ENCODE measurements around the gene CACNG6.

The CACNG6 gene

GRCh38 chr19:53971673-53972072 is 19.8 kb upstream of the CACNG6 start:
- FAIRE-seq, result no peak

DNA sequence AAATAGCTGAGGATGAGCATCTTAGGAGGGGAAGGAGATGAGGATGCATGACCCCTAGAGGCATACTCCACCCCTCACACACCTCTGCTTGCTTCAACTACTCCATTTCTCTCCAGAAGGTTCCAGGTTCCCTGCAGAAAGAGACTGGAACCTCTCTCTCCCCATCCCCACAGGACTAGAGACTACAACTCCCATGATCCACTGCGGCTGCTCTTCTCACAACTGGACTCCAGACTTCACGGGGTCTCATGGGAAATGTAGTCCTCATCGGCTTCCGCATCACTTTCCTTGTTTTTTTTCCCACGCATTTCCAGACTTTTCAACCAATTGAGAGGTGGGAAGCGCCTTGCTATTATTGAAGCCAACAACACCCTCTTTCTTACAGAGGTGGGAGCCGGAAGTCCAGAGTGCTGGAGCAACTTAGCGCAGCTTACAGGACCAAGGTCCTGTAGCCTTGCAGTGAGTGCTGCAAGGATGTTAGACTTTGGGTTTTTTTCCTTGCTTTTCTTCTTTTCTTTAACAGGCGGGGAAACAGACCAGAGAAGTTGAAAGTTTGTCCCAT is 13.9 kb upstream of the CACNG6 start:
- peak; percentile 92 for FAIRE-seq

DNA sequence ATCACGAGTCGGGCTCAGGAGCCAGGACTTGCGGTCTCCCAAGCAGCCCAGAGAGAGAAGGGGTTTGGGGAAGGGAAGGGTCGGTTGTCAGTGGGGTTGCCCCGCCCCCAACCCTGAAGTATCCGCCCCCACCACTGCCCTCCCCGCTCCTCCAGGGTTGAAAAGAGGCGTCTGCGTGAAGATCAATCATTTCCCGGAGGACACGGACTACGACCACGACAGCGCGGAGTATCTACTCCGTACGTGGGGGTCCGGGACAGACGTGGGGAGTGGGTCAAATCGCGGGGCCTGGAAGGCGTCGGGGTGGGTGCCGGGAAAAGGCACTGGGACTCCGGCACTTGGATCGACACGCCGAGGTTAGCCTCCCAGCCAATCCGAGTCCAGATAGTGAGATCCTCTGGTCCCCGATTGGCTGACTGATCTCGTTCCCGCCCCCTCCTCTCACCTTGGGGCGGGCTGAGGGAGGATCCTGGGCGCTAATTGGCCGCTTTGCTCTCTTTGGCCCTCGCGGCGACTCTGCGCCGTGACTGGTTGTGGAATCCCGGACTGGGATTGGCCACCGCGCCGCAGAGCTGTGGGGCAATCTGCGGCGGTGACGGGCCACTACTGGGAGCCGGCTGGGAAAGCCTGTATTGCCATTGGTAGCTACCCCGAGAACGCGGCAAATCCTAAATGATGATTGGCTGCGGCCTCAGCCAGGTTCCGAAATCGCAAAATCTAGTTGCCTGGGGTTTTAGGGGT is 13.3 kb upstream of the CACNG6 start:
- peak; percentile 96 for FAIRE-seq

DNA sequence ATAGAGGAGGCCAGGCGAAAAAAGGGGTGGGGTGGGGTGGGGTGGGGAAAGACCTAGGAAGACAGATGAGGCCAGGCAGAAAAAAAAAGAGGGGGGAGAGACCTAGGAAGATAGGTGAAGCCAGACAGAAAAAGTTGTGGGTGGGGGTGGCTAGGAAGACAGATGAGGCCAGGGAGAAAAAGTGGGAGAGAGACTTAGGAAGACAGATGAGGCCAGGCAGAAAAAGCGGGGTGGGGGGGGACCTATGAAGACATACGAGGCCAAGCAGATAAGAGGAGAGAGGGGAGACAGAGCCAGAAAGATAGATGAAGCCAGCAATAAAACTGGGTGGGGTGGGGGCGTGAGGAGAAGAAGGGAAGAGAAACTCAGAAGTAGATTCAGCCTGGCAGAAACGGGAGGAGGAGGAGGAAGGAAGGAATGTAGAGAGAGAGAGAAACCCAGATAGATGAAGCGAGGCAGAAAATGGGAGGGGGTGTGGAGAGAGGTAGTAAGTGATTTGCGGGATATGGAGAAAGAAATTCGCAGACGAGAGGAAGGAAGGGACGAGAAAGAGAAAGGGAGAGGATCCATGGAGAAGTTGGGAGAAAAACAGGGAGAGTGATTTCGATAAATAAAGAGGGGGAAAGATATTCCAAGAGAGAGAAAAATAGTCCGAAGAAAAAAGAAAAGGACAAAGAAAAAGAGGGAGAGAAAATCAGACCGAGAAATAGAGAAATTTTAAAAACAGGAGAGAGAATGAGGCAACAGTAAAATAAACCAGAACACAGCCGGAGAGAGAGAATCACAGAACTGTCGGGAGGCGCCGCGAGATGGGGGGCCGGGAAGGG is 12.2 kb upstream of the CACNG6 start:
- FAIRE-seq, result no peak

DNA sequence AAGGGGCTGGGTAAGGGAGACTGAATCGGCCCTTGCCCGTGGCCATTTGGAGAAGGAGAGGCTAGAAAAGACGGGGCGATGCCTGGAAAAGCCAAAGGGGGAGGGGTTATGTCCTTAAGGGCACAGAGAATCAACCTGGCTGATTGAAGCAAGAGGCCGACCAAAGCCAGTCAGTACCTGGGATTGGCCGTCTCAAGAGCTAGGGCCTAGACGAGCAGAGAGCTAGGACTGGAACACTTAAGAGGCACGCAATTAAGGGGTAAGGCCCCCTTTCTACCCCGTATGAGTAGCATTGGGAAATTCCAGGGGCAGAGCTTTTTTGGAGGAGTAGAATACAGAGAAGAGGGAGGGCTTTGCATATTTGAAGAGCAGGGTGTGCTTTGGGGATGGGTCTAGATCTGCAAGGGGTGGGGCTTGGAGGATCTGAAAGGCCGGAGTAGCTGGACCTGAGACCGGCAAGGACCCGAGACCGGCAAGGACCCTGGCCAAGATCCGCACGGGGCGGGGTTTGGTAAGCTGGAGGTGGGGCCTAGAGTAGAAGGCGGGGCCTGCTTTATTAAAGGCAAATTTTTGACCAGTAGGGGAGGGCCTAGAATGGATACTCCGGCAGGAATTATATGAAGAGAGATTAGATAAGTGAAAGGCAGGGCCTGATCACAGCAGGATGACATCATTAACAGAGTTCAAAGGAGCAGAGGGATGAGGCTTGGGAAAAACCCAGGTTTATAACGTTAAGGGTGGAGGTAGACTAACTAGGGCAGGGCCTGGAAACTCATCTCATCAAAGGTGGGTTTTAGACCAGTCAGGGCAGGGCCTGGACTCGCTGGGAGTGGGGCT is 10.7 kb upstream of the CACNG6 start:
- FAIRE-seq, result no peak

DNA sequence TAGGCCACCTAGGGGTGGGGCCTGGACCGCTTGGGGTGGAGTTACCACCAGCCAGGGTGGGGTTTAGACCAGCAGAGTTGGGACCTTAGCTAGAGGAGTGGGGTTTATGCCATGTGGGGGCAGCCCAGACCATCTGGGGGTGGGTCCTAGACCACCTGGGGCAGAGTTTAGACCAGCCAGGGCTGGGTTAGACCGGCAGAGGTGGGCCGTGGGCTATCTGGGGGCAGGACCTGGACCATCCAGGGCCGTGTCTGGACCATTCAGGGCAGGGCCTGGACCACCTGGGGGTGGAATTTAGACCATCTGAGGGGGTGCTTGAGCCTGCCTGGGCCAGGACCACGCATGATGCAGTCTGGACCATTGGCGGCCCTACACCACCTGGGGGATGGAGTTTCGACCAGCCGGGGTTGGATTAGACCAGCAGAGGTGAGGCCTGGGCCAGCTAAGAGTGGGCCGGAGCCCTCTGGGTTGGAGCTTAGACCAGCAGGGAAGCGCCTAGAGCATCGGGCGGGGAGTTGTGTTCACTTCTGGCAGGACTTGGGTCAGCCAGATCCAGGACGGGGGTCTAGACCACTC is 10.0 kb upstream of the CACNG6 start:
- FAIRE-seq, result no peak

DNA sequence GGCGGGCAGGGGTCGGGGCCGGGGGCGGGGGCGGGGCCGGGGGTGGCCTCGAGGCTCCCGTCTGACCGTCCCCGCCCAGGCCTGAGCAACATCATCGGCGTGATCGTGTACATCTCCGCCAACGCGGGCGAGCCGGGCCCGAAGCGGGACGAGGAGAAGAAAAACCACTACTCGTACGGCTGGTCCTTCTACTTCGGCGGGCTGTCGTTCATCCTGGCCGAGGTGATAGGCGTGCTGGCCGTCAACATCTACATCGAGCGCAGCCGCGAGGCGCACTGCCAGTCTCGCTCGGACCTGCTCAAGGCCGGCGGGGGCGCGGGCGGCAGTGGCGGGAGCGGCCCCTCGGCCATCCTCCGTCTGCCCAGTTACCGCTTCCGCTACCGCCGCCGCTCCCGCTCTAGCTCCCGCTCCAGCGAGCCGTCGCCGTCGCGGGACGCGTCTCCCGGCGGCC is 9.4 kb upstream of the CACNG6 start:
- no peak for FAIRE-seq

DNA sequence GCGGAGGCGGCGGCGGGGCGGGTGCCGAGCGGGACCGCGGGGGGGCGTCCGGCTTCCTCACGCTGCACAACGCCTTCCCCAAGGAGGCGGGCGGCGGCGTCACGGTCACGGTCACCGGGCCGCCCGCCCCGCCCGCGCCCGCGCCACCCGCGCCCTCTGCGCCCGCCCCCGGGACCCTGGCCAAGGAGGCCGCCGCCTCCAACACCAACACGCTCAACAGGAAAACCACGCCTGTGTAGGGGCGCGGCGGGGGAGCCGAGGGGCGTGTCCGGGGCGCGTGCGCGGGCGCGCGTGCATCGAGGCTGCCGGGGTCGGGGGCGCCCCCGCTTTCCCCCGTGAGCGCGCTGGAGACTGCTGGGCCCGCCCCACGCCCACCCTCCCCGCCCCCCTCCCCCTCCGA is 8.8 kb upstream of the CACNG6 start:
- FAIRE-seq, result no peak

- no peak for FAIRE-seq
Observed at GRCh38 chr19:53983457-53984289, 7.8 kb upstream of the CACNG6 start.

- no peak for FAIRE-seq
Observed at GRCh38 chr19:53985863-53986262, 5.6 kb upstream of the CACNG6 start.

- FAIRE-seq, result no peak
Observed at GRCh38 chr19:53988981-53989380, 2.5 kb upstream of the CACNG6 start.

DNA sequence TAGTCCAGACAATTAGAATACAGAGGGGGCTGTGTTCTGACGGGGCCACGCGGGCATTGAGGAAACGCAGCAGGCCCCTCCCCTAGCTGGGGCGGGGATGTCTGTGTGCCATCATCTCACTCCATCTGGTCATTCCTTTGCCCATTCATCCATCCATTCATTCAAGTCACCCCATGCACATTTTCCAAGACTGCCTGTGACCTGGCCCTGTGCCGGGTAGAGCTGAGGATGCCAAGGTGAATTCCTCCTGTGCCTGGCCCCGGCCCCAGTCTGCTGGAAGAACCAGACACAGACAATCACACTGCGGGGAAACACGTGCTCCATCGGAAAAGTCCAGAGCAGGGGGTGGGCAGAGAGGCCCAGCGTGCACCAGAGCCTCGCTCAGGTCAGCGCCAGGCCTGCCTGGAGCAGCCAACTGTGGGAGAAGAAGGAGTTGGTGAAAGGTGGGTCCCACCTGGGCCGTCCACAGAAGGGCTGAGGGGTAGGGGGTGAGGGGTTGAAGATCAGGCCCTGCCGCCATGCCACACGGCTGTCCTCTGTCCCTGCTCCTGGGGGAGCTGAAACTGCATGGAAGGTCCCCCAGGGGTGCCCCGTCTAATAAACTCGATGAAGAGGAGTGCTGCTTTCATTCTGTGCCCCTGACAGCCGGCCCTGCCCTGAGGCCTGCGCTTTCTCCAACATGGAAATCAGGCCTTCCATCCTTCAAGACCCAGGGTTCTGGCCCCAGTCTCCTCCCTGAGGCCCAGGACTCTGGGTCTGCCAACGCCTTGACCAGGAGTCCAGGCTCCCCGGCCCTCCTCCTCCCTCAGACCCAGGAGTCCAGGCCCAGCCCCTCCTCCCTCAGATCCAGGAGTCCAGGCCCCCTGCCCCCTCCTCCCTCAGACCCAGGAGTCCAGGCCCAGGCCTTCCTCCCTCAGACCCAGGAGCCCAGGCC is 1.6 kb upstream of the CACNG6 start:
- no peak for FAIRE-seq

DNA sequence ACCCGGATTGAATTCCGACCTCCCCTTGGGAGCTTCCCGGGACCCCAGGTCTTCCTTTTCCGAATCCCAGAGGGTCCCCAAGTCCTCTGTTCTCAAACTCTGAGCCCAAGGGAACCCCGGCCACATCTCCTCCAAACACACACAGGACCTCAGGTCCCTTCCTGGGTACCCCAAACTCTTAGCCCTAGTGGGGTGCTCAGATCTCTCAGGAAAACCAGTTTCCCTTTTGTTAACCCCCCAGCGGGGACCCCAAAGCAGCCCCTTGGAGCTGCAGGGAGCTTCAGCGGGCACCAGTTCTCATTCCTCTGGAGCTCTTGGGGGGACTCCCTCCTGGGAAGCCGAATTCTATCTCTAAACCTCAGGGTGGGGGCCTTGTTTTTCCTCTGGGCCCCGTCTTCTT is 774 bp downstream of the CACNG6 start:
- no peak for FAIRE-seq

- FAIRE-seq, result no peak
Observed at GRCh38 chr19:53992815-53993214, 1.4 kb downstream of the CACNG6 start.

DNA sequence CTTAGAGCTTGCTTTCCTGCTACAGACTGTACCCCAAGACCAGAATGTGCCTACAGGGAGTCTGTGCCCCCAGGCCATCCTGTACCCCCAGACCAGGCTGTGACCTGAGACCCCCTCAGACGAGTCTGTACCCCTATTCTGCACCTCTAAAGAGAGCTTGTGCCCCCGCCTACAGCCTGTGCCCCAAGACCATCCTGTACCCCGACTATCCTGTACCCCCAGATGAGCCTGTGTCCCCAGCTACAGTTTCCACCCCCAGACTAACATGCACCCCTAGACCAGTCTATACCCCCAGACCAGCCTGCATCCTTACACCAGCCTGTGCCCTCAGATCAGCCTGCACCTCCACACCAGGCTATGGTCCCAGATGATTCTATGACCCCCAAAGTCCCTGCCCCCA is 2.0 kb downstream of the CACNG6 start:
- no peak for FAIRE-seq

- no peak for FAIRE-seq
Observed at GRCh38 chr19:53994811-53995210, 3.4 kb downstream of the CACNG6 start.

GRCh38 chr19:53998223-53998622 is 6.8 kb downstream of the CACNG6 start:
- no peak for FAIRE-seq

GRCh38 chr19:53999694-54000093 is 8.3 kb downstream of the CACNG6 start:
- FAIRE-seq, result no peak

DNA sequence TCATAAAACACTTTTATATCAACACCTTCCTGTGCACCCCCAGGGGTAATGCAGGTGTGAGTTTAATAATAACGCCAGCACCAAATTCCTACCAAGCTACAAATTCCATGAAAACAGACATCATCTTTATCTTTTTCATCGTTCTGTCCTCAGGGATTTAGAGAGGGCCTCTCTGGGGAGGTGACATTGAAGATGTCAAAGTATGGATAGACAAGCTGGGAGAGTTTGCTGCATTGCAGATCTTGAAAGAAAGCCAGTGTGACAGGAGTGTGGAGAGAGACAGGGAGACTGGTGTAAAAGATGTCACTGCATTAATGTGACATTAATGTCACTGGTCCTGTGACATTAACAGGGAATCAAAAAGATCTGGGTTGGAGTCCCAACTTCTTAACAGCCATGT is 10.1 kb downstream of the CACNG6 start:
- FAIRE-seq, result no peak

DNA sequence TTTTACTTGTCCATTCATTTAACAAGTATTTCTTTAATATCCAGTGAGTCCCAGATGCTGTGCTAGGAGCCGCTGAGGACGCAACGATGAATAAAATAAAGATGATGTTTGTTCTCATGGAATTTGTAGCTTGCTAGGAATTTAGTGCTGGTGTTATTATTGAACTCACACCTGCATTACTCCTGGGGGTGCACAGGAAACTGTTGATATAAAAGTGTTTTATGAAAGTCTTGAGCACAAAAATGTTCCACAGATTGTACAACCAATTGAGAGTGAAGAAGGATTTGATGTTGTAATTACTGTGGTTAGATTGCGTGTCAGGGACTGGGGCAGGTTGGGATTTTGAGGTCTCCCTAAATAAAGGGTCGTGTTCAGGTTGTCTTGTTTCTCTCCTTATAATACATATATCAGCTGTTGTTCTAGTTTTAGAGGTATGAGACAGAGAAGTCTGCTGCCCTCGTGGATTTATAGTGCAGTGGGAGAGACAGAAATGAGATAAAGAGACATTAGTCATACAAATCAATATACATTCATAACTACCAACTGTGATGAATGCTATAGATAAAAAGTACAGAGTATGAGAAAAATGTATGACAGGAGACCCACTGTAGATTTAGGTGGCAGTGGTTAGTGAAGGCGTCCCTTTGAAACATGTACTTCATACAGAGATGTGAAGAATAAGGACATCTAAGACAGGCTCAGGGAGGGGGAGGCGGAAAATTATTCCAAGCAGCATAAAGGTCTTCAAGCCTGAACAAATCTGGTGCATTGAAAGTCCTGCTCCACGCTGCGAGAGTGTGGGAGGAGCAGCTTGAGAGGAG is 11.3 kb downstream of the CACNG6 start:
- no peak for FAIRE-seq

All from TTC549 (cell line).